ENCODE results near the gene FLYWCH2.

The FLYWCH2 gene

GRCh38 chr16:2884041-2884451 is 1.0 kb downstream of the FLYWCH2 start:
- DNase-seq (ENCODE audit: low read depth, low spot score) = no peak
- POLR2A ChIA-PET = interaction anchor here (1.5 to 2.3 kb wide), 2 partner anchors 20 to 28 kb away, joined by 4 to 14 read pairs; partner anchors contain the start of gene FLYWCH1
- peak overlapping the region; percentile 83 for H3K4me3 ChIP-seq (ENCODE audit: low read depth, low read length)
- no peak for TF ChIP-seq CTCF (IDR thresholded peaks at IDR 0.05; ENCODE audit: insufficient read depth, low read length, missing control alignments)
- CTCF ChIA-PET = interaction anchor here (1.0 to 22.9 kb wide), 7 partner anchors 9 to 44 kb away, joined by 3 to 396 read pairs (median 4); no protein-coding TSS in a partner anchor

GRCh38 chr16:2894231-2894630 is 11.2 kb downstream of the FLYWCH2 start:
- CTCF ChIA-PET = interaction anchor here (2.1 kb wide), 1 partner anchor 33 kb away, joined by 7 read pairs; no protein-coding TSS in a partner anchor
- POLR2A ChIA-PET = no interaction called here
- H3K4me3 ChIP-seq (ENCODE audit: low read depth, low read length) = no peak overlapping the region
- no peak for TF ChIP-seq CTCF (IDR thresholded peaks at IDR 0.05; ENCODE audit: insufficient read depth, low read length, missing control alignments)
- no peak for DNase-seq (ENCODE audit: low read depth, low spot score)

- no peak overlapping the region for H3K4me3 ChIP-seq (ENCODE audit: low read depth, low read length)
- ChIA-PET POLR2A (no interaction called here), CTCF (interaction anchor here (0.9 to 2.1 kb wide), 2 partner anchors 8 to 31 kb away, joined by 5 to 7 read pairs; no protein-coding TSS in a partner anchor)
- DNase-seq (ENCODE audit: low read depth, low spot score) = no peak
- TF ChIP-seq CTCF (IDR thresholded peaks at IDR 0.05; ENCODE audit: insufficient read depth, low read length, missing control alignments) = no peak
Measured at GRCh38 chr16:2895813-2896212, 12.8 kb downstream of the FLYWCH2 start.

GRCh38 chr16:2896480-2897010 is 13.5 kb downstream of the FLYWCH2 start:
- ChIA-PET CTCF (interaction anchor here (1.1 to 1.4 kb wide), 3 partner anchors 21 to 58 kb away, joined by 3 to 6 read pairs (median 3); no protein-coding TSS in a partner anchor), POLR2A (interaction anchor here (1.6 kb wide), 1 partner anchor 9 kb away, joined by 5 read pairs; no protein-coding TSS in a partner anchor)
- no peak overlapping the region for H3K4me3 ChIP-seq (ENCODE audit: low read depth, low read length)
- DNase-seq (ENCODE audit: low read depth, low spot score) = no peak
- TF ChIP-seq CTCF (IDR thresholded peaks at IDR 0.05; ENCODE audit: insufficient read depth, low read length, missing control alignments) = no peak

- ChIA-PET POLR2A (interaction anchor here (1.3 to 1.6 kb wide), 2 partner anchors 9 to 14 kb away, joined by 3 to 5 read pairs; partner anchors contain the start of gene FLYWCH2), CTCF (interaction anchor here (0.6 to 1.4 kb wide), 4 partner anchors 14 to 59 kb away, joined by 3 to 6 read pairs (median 3); partner anchors contain the start of gene FLYWCH2)
- H3K4me3 ChIP-seq (ENCODE audit: low read depth, low read length) = no peak overlapping the region
- DNase-seq (ENCODE audit: low read depth, low spot score) = no peak
- no peak for TF ChIP-seq CTCF (IDR thresholded peaks at IDR 0.05; ENCODE audit: insufficient read depth, low read length, missing control alignments)
Measured at GRCh38 chr16:2897110-2897509, 14.1 kb downstream of the FLYWCH2 start.

- no peak for TF ChIP-seq CTCF (IDR thresholded peaks at IDR 0.05; ENCODE audit: insufficient read depth, low read length, missing control alignments)
- POLR2A ChIA-PET = no interaction called here
- no peak overlapping the region for H3K4me3 ChIP-seq (ENCODE audit: low read depth, low read length)
- CTCF ChIA-PET = interaction anchor here (1.1 kb wide), 1 partner anchor 10 kb away, joined by 4 read pairs; no protein-coding TSS in a partner anchor
- DNase-seq (ENCODE audit: low read depth, low spot score) = no peak
Measured at GRCh38 chr16:2898831-2899563, 16.0 kb downstream of the FLYWCH2 start.
